Measurements from ENCODE around the gene PPP1R18.

Gene PPP1R18

DNA sequence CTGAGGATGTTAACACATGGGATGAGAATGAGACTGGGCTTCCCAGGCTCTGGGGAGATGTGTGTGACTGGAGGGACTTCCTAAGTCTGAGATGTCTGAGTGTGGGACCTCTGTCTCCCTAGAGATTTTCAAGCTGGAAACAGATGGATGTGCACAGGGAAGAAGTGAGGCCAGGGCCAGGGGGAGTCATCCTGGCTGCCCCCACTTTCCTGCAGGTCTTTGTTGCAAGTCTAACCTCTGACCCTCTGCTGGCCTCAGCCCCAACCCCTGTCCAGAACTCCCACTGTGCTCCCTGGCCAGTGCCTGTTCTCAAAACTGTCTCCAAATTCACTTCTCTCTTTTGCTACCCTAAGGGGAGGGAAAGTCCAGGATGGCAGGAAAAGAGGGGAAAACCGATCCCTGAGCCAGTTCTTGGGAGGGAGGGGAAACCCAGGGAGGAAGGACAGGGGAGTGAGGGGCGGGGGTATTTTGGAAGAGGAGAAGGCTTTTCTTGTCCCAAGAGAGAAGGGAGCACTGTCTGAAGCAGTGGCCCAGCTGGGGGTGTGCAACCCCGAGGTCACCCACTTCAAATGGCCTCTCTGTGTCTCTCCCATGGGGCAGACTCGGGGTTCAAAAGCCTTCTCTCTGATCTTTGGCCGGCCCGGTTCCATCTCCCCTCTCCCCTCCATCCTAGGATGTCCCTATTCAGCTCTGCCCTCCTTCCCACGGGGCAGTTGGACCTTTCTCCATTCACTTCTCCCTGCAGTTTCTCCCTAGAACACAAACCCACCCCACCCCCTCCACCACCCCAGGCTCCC lies 3.1 kb downstream of the PPP1R18 start:
- TF ChIP-seq, protein P1, sequence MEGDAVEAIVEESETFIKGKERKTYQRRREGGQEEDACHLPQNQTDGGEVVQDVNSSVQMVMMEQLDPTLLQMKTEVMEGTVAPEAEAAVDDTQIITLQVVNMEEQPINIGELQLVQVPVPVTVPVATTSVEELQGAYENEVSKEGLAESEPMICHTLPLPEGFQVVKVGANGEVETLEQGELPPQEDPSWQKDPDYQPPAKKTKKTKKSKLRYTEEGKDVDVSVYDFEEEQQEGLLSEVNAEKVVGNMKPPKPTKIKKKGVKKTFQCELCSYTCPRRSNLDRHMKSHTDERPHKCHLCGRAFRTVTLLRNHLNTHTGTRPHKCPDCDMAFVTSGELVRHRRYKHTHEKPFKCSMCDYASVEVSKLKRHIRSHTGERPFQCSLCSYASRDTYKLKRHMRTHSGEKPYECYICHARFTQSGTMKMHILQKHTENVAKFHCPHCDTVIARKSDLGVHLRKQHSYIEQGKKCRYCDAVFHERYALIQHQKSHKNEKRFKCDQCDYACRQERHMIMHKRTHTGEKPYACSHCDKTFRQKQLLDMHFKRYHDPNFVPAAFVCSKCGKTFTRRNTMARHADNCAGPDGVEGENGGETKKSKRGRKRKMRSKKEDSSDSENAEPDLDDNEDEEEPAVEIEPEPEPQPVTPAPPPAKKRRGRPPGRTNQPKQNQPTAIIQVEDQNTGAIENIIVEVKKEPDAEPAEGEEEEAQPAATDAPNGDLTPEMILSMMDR (conservative IDR thresholded peaks at IDR 0.05; ENCODE audit: low read depth) = no peak
- POLR2A ChIA-PET (ENCODE audit: low non-redundant PET) = no interaction called here
- CTCF ChIA-PET = interaction anchor here (2.9 kb wide), 1 partner anchor 39 kb away, joined by 12 read pairs; no protein-coding TSS in a partner anchor
- no peak for DNase-seq (ENCODE audit: low spot score)
- H3K27ac ChIP-seq = peak overlapping the region; percentile 97

DNA sequence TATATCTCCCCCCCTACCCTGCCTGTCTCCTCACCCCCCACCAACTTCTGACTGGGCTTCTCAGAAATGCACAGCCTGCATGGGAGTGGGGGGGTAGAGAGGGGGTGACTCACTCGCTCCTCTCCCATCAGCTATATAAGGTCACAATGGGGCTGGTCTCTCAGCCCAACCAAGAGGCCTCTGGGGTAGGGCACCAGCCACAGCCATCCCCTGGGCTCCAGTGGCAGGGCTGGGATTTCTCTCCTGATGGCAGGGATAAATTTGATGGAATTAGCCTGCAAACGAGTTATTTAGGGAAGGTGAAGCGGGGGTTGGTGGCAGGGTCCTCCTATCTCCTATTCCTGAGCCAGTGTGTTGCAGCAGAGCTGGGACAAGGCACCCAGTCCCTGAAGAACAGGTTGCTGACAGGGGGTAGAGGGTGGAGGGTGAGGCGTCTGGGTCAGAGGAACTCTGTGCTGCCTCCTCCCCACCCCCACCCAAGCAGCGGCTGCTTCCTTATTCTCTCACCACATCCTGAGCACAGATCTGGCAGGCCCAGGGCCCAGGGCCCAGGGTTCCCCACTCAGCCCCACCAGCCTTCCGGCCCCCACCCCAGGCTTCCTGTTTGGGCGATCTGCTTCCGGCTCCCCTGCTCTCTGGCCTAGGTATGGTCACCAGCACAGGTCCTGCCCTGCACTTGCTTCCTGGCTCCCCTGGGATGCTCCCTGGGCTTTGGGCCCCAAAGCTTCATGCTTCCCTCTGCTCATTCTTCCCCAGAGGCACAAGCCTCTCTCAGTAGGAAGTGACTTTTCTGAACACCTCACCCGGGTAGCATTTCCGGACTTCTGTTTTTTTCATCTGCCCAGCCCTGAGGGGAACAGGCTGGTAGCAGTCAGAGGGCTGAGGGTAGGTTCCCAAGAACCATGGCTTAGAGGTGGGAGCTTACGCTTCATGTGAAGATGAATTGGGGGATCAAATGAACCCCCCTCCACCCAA lies 4.0 kb downstream of the PPP1R18 start:
- H3K27ac ChIP-seq = peak overlapping the region; percentile 97
- TF ChIP-seq, protein P1 (conservative IDR thresholded peaks at IDR 0.05; ENCODE audit: low read depth) = no peak
- POLR2A ChIA-PET (ENCODE audit: low non-redundant PET) = no interaction called here
- peak; percentile 68 for DNase-seq (ENCODE audit: low spot score)
- CTCF ChIA-PET = interaction anchor here (0.7 to 5.3 kb wide), 3 partner anchors 40 to 141 kb away, joined by 3 to 31 read pairs (median 27); no protein-coding TSS in a partner anchor

DNA sequence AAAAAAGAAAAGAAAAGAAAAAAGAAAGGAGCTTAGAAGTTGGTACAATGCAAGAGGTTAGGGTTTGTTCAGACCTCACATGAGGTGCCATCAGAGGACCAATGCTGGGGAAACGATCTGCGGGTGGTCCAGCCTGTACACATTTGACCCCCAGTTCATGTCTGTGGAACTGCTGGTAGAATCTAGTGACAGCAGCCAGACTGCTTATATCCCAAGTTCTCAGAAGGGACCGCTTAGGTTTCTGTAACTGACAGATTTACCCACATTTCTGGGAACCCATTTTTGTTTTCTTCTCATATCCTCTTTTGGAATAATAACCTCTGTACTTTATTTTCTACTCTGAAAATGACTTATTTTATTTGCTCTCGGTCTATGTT lies 4.7 kb downstream of the PPP1R18 start:
- no peak for DNase-seq (ENCODE audit: low spot score)
- ChIA-PET CTCF (interaction anchor here (0.6 to 5.3 kb wide), 3 partner anchors 41 to 192 kb away, joined by 5 to 31 read pairs (median 27); no protein-coding TSS in a partner anchor), POLR2A (ENCODE audit: low non-redundant PET) (no interaction called here)
- H3K27ac ChIP-seq = peak overlapping the region; percentile 97
- TF ChIP-seq, protein P1 (conservative IDR thresholded peaks at IDR 0.05; ENCODE audit: low read depth) = no peak

DNA sequence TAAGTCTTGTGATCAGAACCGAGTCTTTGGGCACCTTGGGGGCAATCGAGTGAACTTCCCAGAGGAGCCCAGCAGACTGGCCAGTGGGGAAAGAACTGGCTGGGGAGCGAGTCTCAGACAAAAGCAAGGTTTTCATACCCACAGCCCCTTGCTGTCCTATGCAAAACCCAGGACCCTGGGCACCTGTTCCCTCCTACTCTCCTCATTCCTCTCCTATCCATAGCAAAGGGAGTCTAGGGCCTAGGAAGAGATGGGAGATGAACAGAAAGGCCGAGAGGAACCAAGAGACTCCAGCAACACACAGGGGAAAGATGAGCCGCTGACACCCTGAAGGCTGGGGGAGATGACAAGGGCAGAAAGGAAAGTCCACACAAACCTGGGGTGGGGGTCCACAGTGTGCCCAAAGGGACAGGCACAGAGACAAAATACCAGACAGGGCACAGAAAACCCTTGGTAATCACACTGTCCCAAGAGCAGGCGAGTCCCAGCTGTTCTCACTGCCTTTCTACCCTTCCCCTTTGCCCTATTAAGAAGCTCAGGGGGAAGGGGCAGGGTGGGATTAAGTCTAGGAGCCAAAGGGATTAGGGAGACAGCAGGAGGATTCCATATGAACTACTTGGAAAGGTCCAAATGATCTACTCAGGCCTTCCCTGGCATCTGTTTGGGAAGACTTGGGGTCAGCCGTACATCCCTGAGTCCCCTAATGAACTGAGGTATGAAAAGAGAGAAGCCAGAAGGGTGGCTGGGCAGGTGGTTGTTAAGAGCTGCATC lies 6.5 kb downstream of the PPP1R18 start:
- POLR2A ChIA-PET (ENCODE audit: low non-redundant PET) = interaction anchor here (0.7 kb wide), 1 partner anchor 146 kb away, joined by 3 read pairs; no protein-coding TSS in a partner anchor
- CTCF ChIA-PET = interaction anchor here (0.6 to 5.3 kb wide), 6 partner anchors 8 to 50 kb away, joined by 3 to 31 read pairs (median 4); no protein-coding TSS in a partner anchor

DNA sequence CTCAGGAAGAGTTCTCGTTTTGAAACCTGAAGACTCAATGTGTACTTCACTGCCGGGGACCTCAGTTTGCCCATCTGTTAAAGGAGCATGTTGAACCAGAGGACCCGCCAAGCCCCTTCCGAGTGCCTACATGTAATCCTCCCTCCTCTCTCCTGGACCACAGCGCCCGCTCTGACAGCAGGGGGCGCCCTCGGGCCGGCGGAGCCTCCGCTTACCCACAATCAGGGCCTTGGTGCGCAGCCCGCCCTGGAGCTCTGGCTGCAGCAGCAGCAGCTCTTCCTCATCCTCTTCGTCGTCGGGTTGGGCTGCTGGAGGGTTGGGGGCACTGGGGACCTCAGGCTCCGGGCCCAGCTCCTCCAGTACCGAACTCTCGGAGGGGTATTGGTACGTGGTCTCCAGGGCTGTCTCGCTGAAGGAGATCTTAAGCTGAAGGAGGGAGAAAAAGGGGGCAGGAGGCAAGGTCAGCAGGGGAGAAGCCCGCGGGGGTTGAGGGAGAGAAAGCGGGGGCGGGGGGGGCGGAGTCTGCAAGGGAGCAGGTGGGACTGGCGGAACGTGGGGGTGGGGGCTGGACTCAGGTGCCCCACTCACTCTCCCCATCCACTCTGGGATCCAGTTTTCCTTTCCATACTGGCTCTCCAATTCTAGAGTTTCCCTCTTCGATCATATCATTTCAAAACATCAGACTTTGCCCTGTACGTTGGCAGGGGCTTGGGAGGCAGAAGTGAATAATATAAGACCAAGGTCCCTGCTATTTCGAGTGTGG lies 7.3 kb downstream of the PPP1R18 start:
- H3K27ac ChIP-seq = peak overlapping the region; percentile 97
- ChIA-PET POLR2A (ENCODE audit: low non-redundant PET) (interaction anchor here (0.5 to 0.9 kb wide), 2 partner anchors 14 to 19 kb away, joined by 3 read pairs; no protein-coding TSS in a partner anchor), CTCF (interaction anchor here (0.6 to 5.3 kb wide), 12 partner anchors 15 to 205 kb away, joined by 3 to 31 read pairs (median 4); partner anchors contain the start of genes DDR1 and MDC1)
- DNase-seq (ENCODE audit: low spot score) = peak; percentile 59
- TF ChIP-seq, protein P1 (conservative IDR thresholded peaks at IDR 0.05; ENCODE audit: low read depth) = peak; percentile 92

More for the DNA sequence above, 6.5 kb downstream of the PPP1R18 start:
- no peak for DNase-seq (ENCODE audit: low spot score)
- H3K27ac ChIP-seq = peak overlapping the region; percentile 97
- TF ChIP-seq, protein P1 (conservative IDR thresholded peaks at IDR 0.05; ENCODE audit: low read depth) = no peak

All from RWPE1 (cell line).